PFSK-1 (cell line): ENCODE results near the gene NRXN3.

Source experiments
- FOXP2 ChIP-seq: optimal IDR thresholded peaks from 2 replicates; pipeline ENCODE3; 2011; ENCODE audit warnings: borderline replicate concordance, control low read depth, inconsistent platforms; ENCODE audit not compliant: insufficient read depth; ENCODE audit errors: extremely low read length, extremely low read depth
- POLR2AphosphoS5 ChIP-seq: IDR thresholded peaks from 2 replicates; pipeline ENCODE4 v1.6.1; 2012; ENCODE audit warnings: low read depth, mild to moderate bottlenecking, control low read depth, low read length, moderate library complexity
- REST ChIP-seq, 2 experiments: IDR thresholded peaks; 2 replicates each; pipeline versions ENCODE4 v1.6.1 to v1.8.0; 2011 to 2012; ENCODE audit warnings: low read depth in 2 of 2, low read length in 2 of 2, control low read depth in 1 of 2, inconsistent platforms in 1 of 2, mild to moderate bottlenecking in 1 of 2, moderate library complexity in 1 of 2; ENCODE audit not compliant: insufficient read depth in 1 of 2
- SIN3A ChIP-seq: IDR thresholded peaks from 2 replicates; pipeline ENCODE4 v1.6.1; 2012; ENCODE audit warnings: mild to moderate bottlenecking, low read length, moderate library complexity, borderline replicate concordance; ENCODE audit not compliant: insufficient read depth
- TAF1 ChIP-seq: IDR thresholded peaks from 2 replicates; pipeline ENCODE4 v1.6.1; 2012; ENCODE audit warnings: low read length, control low read depth, borderline replicate concordance; ENCODE audit not compliant: insufficient read depth

NRXN3 gene

GRCh38 chr14:78758333-78758732 lies 588.2 kb downstream of the NRXN3 start:
- TF ChIP-seq FOXP2 (no peak), SIN3A (no peak), REST (IDR thresholded peaks at IDR 0.05; ENCODE audit: insufficient read depth in 1 of 2, low read depth in 2 of 2, low read length in 2 of 2) (no peak), TAF1 (no peak)

- TF ChIP-seq POLR2AphosphoS5: no peak
- no peak for TF ChIP-seq TAF1
- no peak for TF ChIP-seq REST (IDR thresholded peaks at IDR 0.05; ENCODE audit: insufficient read depth in 1 of 2, low read depth in 2 of 2, low read length in 2 of 2)
- TF ChIP-seq FOXP2: no peak
- no peak for TF ChIP-seq SIN3A
Observed at GRCh38 chr14:78762331-78762730, 592.2 kb downstream of the NRXN3 start.

- TF ChIP-seq REST (IDR thresholded peaks at IDR 0.05; ENCODE audit: insufficient read depth in 1 of 2, low read depth in 2 of 2, low read length in 2 of 2) (no peak), POLR2AphosphoS5 (no peak), SIN3A (no peak), FOXP2 (no peak), TAF1 (no peak)
Observed at GRCh38 chr14:78763746-78764145, 593.6 kb downstream of the NRXN3 start.

- no peak for TF ChIP-seq POLR2AphosphoS5
- TF ChIP-seq REST (IDR thresholded peaks at IDR 0.05; ENCODE audit: insufficient read depth in 1 of 2, low read depth in 2 of 2, low read length in 2 of 2): no peak
- TF ChIP-seq FOXP2: no peak
- no peak for TF ChIP-seq SIN3A
- no peak for TF ChIP-seq TAF1
Observed at GRCh38 chr14:78764240-78764639, 594.1 kb downstream of the NRXN3 start.

- TF ChIP-seq FOXP2 (no peak), REST (IDR thresholded peaks at IDR 0.05; ENCODE audit: insufficient read depth in 1 of 2, low read depth in 2 of 2, low read length in 2 of 2) (no peak), SIN3A (no peak), TAF1 (no peak), POLR2AphosphoS5 (no peak)
Observed at GRCh38 chr14:78764645-78765044, 594.5 kb downstream of the NRXN3 start.
